Measurements from ENCODE around the gene STEAP4. TPM values are rescaled to one million over a fixed set of nuclear protein-coding genes. Genes with fewer than 3 reads are reported as not detected.

STEAP4 gene
- total and polyA plus RNA-seq, 2 experiments from 2014 or later = 0.06 TPM; not detected in 1

GRCh38 chr7:88239852-88240251 is 66.8 kb downstream of the STEAP4 start:
- Histone ChIP-seq H4K20me1 (replicated peaks; ENCODE audit: insufficient read depth) (no peaks in the 10 kb centered on the region), H3K27me3 (ENCODE audit: insufficient read depth) (no peaks in the 10 kb centered on the region), H3K36me3 (ENCODE audit: insufficient read depth) (no peaks in the 10 kb centered on the region), H3K27ac (ENCODE audit: low read depth) (no peak overlapping the region), H3K9me2 (ENCODE audit: insufficient read depth) (no peaks in the 10 kb centered on the region), H3K4me1 (ENCODE audit: insufficient read depth) (peaks cover 9% of the 10 kb centered on the region; the same call in 1 of the 2 replicates), H3F3A (replicated peaks; ENCODE audit: low read depth) (no peaks in the 10 kb centered on the region), H3K4me2 (no peak overlapping the region), H3K4me3 (no peak overlapping the region), H3K79me2 (replicated peaks; ENCODE audit: insufficient read depth) (no peaks in the 10 kb centered on the region), H2AFZ (no peak overlapping the region)
- peaks cover 2% of the 10 kb centered on the region for H3K27me3 Mint-ChIP-seq (ENCODE audit: insufficient read depth, low read depth, poor library complexity)
- no peaks in the 10 kb centered on the region for H3K36me3 Mint-ChIP-seq (ENCODE audit: low read depth)
- TF ChIP-seq ETS1 (IDR thresholded peaks at IDR 0.05) = no peak
- no peak for TF ChIP-seq ZNF114 (CRISPR knock-in tag; IDR thresholded peaks at IDR 0.05)
- TF ChIP-seq STAT1 (IDR thresholded peaks at IDR 0.05; ENCODE audit: unreplicated experiment) = no peak
- TF ChIP-seq POLR2AphosphoS5 (IDR thresholded peaks at IDR 0.05; ENCODE audit: low read depth) = no peak
- no peak for TF ChIP-seq NANOG (IDR thresholded peaks at IDR 0.05; ENCODE audit: borderline replicate concordance)
- no peak for TF ChIP-seq CREB1 (CRISPR knock-in tag; IDR thresholded peaks at IDR 0.05; ENCODE audit: low read depth)
- no peak for TF ChIP-seq EZH2phosphoT487 (IDR thresholded peaks at IDR 0.05; ENCODE audit: unreplicated experiment)
- no peak for TF ChIP-seq ZNF462 (CRISPR knock-in tag; IDR thresholded peaks at IDR 0.05)
- no peak for TF ChIP-seq JUNB (IDR thresholded peaks at IDR 0.05; ENCODE audit: unreplicated experiment)
- TF ChIP-seq CTCF (conservative IDR thresholded peaks at IDR 0.05; ENCODE audit: low read depth in 2 of 2) = no peak
- TF ChIP-seq REST (IDR thresholded peaks at IDR 0.05; ENCODE audit: unreplicated experiment) = no peak
- DNase-seq (ENCODE audit: low spot score) (no peak), ATAC-seq (no peak)
- no peak overlapping the region for H3K27ac Mint-ChIP-seq
- no peaks in the 10 kb centered on the region; the same call in 2 of the 3 replicates for H3K9me3 Mint-ChIP-seq
- H3K4me3 Mint-ChIP-seq = no peak overlapping the region
- peaks cover 14% of the 10 kb centered on the region; the same call in 2 of the 3 replicates for H3K4me1 Mint-ChIP-seq

All from GM23338 (cell line).